Measurements from ENCODE around the gene SYNPO2. TPM values are rescaled to one million over a fixed set of nuclear protein-coding genes. Genes with fewer than 3 reads are reported as not detected.
A peak's percentile ranks its signal among the peaks of the same experiment; 100 is the strongest.

The SYNPO2 gene
- 1,000 to 10,000 TPM in 1 of 2 donors, 100 to 1,000 TPM in 1; 960 to 1,079 TPM for total RNA-seq
- long read RNA-seq, donor 1, full-length matches to known transcripts = 24 of 321 reads
- long read RNA-seq, donor 1, partial matches to known transcripts = 87 of 321 reads
- long read RNA-seq, donor 1, other reads (novel, unspliced or antisense) = 210 of 321 reads
- long read RNA-seq, donor 2, full-length matches to known transcripts = 12 of 340 reads
- long read RNA-seq, donor 2, partial matches to known transcripts = 41 of 340 reads
- long read RNA-seq, donor 2, other reads (novel, unspliced or antisense) = 287 of 340 reads

GRCh38 chr4:118888666-118889311 is at the start of gene SYNPO2:
TSS of gene SYNPO2 (plus strand) at chr4:118888854. CDS start at chr4:118889037, 183 bp downstream.
- intact Hi-C loops (cut with DNase I) = loop anchor here in 1 of 2 donors (5.0 kb wide), 1 partner anchor 116 kb away; no protein-coding TSS in a partner anchor
- peak; percentile 95 for DNase-seq (ENCODE audit: low spot score)

- intact Hi-C loops (cut with DNase I) = no loop called here
These were observed 49.3 kb upstream of the SYNPO2 start for GRCh38 chr4:118839221-118839927.

DNA sequence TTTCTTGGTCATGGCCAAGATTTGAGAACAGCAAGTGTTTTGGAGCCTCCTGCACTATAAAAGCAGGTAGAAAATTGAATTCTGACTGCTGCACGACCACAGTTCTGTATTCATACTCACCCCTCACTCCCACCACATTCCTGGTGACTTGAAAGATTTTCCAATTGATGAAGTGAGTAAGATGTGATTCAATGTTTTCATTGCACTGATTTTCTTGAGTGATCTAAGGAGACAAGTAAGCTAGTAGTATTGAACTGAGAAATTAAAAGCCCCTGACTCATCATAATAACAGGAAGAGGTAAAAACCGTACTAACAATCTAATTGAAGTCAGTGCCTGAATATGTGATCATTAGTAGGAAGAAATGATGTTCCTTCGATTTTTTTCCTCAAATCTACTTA is 46.6 kb upstream of the SYNPO2 start:
- DNase-seq (ENCODE audit: low spot score) = no peak
- intact Hi-C loops (cut with DNase I) = no loop called here

More at GRCh38 chr4:118839221-118839927, 49.3 kb upstream of the SYNPO2 start:
- no peak for DNase-seq (ENCODE audit: low spot score)

GRCh38 chr4:118843237-118843636 is 45.4 kb upstream of the SYNPO2 start:
- DNase-seq (ENCODE audit: low spot score) = no peak
- intact Hi-C loops (cut with DNase I) = no loop called here

GRCh38 chr4:118845552-118846050 is 43.1 kb upstream of the SYNPO2 start:
- intact Hi-C loops (cut with DNase I) = no loop called here
- DNase-seq (ENCODE audit: low spot score) = no peak

GRCh38 chr4:118846979-118847378 is 41.7 kb upstream of the SYNPO2 start:
- intact Hi-C loops (cut with DNase I) = no loop called here
- no peak for DNase-seq (ENCODE audit: low spot score)

DNA sequence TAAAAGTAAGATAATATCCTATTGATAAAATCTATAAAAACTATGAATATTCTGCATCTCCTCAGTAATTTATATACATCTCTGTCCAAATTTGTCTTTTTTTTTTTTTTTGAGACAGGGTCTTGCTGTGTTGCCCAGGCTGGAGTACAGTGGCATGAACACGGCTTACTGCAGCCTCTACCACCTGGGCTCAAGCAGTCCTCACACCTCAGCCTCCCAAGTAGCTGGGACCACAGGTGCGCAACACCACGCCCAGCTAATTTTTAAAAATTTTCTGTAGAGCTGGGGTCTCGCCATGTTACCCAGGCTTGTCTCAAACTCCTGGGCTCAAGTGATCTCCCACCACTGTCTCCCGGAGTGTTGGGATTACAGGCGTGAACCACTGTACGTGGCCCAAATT is 40.4 kb upstream of the SYNPO2 start:
- DNase-seq (ENCODE audit: low spot score) = no peak
- intact Hi-C loops (cut with DNase I) = no loop called here

DNA sequence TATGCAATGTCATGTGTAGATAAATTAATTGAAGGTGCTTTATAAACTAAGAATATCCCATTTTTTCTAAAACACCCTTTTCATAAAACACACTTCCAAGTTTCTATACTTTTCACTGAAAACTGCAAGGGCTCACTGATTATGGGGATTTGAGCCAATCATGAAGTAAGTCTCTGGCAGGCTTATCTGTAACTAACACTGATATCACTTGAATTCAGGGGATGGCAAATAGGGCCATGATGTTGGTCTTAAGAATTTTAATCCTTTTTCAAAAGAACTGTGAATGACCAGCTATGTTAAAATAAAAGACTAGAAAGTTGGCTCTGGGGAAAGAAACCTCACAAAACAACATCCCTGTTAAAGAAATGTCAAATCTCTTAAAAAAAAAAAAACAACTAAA is 39.8 kb upstream of the SYNPO2 start:
- intact Hi-C loops (cut with DNase I) = no loop called here

GRCh38 chr4:118849867-118850487 is 38.7 kb upstream of the SYNPO2 start:
- intact Hi-C loops (cut with DNase I) = no loop called here
- DNase-seq (ENCODE audit: low spot score) = no peak

More for the DNA sequence above, 39.8 kb upstream of the SYNPO2 start:
- no peak for DNase-seq (ENCODE audit: low spot score)

DNA sequence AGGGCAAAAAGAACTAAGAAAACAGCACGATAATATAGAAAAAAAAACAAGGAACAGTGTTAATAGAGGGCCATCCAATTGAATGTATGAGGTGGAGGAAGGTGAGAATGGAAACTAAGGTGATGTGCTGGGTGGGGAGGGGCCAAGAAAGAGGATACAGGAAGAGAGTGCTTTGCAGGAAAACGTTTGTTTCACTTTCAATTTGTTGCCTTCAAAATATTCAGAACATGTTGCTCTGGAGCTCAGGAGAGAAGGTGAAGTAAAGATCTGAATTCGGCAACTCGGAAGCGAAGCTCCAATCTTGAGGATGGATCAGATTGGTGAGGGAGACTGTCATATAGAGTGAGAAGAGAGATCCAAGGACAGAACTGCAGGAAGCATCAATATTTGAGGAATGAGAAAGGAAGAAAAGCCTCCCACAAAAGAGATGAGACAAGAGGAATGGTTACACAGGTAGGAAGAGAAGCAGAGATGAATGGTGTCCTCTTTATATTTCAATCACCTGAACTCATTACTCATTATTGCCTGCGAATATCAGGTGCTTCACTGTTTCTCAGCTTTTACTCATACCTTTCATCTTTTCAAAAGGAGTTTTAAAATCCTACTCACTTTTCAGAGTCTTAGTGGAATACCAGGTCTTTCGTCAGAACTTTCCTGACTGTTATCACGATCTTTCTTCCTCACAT is 38.0 kb upstream of the SYNPO2 start:
- intact Hi-C loops (cut with DNase I) = no loop called here
- no peak for DNase-seq (ENCODE audit: low spot score)

GRCh38 chr4:118857760-118858159 is 30.9 kb upstream of the SYNPO2 start:
- intact Hi-C loops (cut with DNase I) = no loop called here
- DNase-seq (ENCODE audit: low spot score) = no peak

DNA sequence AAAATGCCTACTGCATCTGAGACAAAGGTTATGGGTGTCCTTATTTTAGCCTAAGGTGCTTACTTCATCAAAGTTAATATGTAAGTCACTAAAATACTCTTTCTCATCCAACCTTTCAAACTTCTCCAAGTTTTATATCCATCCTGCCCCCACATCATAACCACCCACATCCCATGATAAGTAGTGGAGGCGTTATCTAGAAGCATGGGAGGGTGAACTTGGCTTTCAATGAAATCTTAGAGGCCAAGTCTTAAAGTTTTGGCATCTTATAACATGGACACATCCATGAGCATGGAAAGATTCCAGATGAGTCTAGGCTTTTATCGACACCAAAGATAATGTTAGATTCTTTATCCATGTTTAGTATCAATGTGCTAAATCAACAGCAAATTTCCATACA is 29.9 kb upstream of the SYNPO2 start:
- DNase-seq (ENCODE audit: low spot score) = no peak
- intact Hi-C loops (cut with DNase I) = no loop called here

GRCh38 chr4:118865091-118865708 is 23.5 kb upstream of the SYNPO2 start:
- DNase-seq (ENCODE audit: low spot score) = no peak
- intact Hi-C loops (cut with DNase I) = no loop called here

DNA sequence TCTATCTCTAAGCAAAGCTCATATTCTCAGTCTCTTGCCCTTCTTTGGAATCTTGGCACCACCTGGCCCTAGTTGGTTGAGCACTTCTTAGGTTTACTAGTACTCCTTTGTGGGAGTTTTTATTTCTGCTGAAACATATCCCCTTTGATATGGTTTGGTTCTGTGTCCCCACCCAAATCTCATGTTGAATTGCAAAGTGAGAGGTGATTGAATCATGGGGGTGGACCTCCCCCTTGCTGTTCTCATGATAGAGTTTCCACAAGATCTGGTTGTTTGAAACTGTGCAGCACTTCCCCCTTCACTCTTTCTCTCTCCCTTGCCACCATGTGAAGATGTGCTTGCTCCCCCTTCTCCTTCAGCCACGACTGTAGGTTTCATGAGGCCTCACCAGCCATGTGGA is 22.2 kb upstream of the SYNPO2 start:
- intact Hi-C loops (cut with DNase I) = no loop called here
- DNase-seq (ENCODE audit: low spot score) = no peak

DNA sequence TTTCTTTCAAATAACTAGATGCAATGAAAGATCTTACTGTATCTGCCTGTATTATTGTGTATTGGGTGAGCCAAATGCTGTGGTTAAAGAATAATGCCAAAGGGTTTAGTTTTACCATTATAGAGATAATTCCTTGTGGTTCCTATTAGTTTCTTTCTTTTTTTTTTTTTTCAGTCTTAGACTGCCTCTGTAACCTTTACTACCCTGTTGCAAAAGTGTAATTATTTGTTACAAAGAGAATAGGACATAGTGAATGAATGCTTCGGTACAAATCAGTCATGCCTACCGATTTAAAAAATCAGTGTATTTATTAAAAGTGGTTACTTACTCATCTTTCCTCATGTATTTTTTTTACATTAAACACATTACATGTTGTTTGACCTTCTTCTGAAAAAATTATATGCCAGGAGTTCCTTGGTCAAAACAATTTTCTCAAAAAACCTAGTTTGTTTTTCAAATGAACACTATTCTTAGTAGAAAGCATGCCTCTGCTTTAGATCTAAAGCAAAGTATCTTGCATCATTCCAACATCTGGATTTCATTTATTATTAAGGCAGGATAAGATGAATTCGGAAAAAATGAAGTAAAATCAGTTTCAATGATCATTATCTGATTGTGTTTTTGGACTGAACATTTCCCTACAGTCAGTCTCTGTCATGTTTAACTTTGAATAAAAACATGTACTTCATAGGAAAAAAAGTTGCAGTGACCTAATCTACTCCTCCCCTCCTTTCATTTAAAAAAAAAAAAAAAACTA is 21.2 kb upstream of the SYNPO2 start:
- no peak for DNase-seq (ENCODE audit: low spot score)
- intact Hi-C loops (cut with DNase I) = no loop called here

DNA sequence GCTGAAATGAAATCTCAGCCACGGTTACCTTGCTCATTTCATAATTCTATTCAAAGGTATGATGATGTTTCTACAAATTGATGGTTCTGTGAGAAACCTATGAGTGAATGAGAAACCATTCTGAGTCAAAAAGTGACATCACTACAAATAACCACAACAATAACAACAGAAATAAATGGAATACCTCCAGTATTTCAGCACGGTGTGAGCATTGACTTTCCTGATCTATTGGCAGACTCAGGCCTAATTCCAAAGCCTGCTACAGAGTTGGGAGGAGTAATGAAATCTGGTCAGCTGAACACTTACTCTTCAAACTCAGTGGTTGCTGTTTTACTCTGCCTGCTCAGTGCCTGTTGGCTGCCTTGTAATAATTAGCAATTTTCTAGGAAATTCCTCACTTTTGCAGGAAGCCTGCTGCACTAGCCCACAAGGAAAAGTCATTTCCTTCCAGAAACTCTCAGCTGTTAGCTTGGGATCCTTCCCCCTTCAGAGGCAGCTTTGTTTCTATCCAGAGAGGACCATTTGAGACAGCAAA is 18.8 kb upstream of the SYNPO2 start:
- intact Hi-C loops (cut with DNase I) = no loop called here
- no peak for DNase-seq (ENCODE audit: low spot score)

DNA sequence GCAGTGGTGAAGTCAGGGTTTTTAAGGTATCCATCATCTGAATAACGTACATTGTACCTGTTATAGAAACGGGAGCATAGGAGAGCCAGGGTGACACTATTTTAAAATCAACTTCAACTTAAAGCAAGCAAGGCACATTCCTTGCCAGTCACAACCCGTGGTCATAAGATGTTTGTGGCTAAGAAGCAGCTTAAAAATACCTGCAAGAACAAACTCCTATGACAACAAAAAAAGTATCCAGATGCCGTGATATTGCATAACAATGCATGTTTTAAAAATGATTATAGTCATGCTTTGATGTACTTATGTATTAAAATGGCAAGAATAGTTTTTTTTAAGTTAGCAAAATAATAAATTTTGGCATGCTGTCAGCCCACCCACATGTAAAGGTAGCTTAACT is 16.5 kb upstream of the SYNPO2 start:
- no peak for DNase-seq (ENCODE audit: low spot score)
- intact Hi-C loops (cut with DNase I) = no loop called here

GRCh38 chr4:118877797-118878196 is 10.9 kb upstream of the SYNPO2 start:
- intact Hi-C loops (cut with DNase I) = no loop called here
- DNase-seq (ENCODE audit: low spot score) = no peak

Data from posterior vena cava (tissue), 2 donors.